ENCODE measurements around the gene REPIN1. TPM values are rescaled to one million over a fixed set of nuclear protein-coding genes. Genes with fewer than 3 reads are reported as not detected.

Gene REPIN1
- total and polyA plus RNA-seq, 4 donors = 38.4 to 135 (median 62.0) TPM

DNA sequence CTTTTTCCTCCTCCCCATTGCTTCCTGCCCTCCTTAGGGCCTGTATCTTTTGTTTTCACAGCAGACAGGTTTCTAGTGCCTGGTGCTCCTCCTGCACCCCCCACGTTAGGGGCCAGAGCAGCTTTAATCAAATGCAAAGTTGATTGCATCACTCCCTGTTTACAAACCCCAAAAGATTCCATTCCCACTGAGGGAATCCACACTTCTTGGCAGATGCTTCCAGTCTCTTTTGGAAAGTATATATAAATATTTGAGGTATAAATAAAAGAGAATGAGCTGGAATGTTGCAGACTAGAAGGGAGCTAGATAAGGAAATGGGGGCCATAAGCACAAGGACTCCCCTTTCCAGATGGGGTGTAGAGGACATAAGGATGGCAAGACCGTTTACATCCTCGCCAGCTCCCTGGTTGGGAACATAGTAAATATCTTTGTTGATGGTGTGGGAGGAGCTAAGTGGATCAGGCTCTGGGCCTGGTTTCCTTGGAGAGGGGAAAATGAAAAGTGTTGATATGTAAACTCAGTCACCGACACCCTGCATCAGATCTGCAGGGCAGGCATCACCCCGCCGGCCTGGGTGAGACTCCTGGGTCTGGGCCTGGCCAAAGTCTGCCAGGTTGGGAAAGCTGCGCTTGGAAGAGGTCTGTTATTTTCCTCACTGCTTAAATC, 33.4 kb upstream of the REPIN1 start:
- ATAC-seq (ENCODE audit: insufficient read depth, low FRiP score) (no peak), DNase-seq (peak; percentile 90 to 99 (median 99))
- Histone ChIP-seq H3K27ac (ENCODE audit: low read depth in 1 of 2, low read length in 1 of 2) (peak overlapping the region in 1 of 2 donors; percentile 23), H3K4me3 (no peak overlapping the region), H3K9me3 (ENCODE audit: control insufficient read depth in 4 of 4, insufficient read depth in 3 of 4, low read length in 3 of 4) (no peaks in the 10 kb centered on the region), H3K4me1 (ENCODE audit: control insufficient read depth in 5 of 5, insufficient read depth in 5 of 5, low read length in 5 of 5) (peaks cover 0 to 58% (median 24%) of the 10 kb centered on the region in 5 donors), H3K9ac (ENCODE audit: insufficient read depth in 1 of 2, low read length in 2 of 2) (peak overlapping the region; percentile 1 to 30), H3K27me3 (ENCODE audit: control insufficient read depth in 3 of 3, insufficient read depth in 3 of 3, low read length in 2 of 3) (no peaks in the 10 kb centered on the region), H3K36me3 (ENCODE audit: control insufficient read depth in 4 of 4, insufficient read depth in 4 of 4, low read length in 4 of 4) (peaks cover 0 to 33% (median 16%) of the 10 kb centered on the region in 4 donors)
- TF ChIP-seq, protein P1, sequence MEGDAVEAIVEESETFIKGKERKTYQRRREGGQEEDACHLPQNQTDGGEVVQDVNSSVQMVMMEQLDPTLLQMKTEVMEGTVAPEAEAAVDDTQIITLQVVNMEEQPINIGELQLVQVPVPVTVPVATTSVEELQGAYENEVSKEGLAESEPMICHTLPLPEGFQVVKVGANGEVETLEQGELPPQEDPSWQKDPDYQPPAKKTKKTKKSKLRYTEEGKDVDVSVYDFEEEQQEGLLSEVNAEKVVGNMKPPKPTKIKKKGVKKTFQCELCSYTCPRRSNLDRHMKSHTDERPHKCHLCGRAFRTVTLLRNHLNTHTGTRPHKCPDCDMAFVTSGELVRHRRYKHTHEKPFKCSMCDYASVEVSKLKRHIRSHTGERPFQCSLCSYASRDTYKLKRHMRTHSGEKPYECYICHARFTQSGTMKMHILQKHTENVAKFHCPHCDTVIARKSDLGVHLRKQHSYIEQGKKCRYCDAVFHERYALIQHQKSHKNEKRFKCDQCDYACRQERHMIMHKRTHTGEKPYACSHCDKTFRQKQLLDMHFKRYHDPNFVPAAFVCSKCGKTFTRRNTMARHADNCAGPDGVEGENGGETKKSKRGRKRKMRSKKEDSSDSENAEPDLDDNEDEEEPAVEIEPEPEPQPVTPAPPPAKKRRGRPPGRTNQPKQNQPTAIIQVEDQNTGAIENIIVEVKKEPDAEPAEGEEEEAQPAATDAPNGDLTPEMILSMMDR (IDR thresholded peaks at IDR 0.05; ENCODE audit: control extremely low read depth, extremely low read depth) = no peak
- 55 to 69% methylated on average over 7 of the region's 7 CpGs for WGBS, 2 donors

DNA sequence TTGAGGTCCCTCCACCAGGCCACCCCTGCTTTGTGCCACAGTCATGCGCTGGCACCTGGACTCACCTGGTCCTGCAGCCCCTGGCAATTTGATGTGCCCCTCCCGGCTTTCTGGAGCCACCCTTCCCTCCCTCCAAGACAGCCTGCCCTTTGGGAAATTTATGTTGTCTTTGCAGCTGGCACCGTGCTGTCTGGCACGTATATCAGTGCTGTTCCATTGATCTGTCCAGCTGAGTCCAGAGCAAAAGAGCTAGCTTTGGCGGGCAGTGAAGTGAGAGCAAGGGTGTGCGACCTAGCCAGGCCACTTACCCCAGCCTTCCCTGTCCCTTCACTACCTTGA, 32.9 kb upstream of the REPIN1 start:
- H3K36me3 ChIP-seq (ENCODE audit: control insufficient read depth in 4 of 4, insufficient read depth in 4 of 4, low read length in 4 of 4) = peaks cover 0 to 34% (median 16%) of the 10 kb centered on the region in 4 donors
- peak overlapping the region in 1 of 2 donors; percentile 23 for H3K27ac ChIP-seq (ENCODE audit: low read depth in 1 of 2, low read length in 1 of 2)
- no peak for ATAC-seq (ENCODE audit: insufficient read depth, low FRiP score)
- 77 to 89% methylated on average over 6 of the region's 6 CpGs for WGBS, 2 donors
- H3K4me3 ChIP-seq = no peak overlapping the region
- H3K9ac ChIP-seq (ENCODE audit: insufficient read depth in 1 of 2, low read length in 2 of 2) = peak overlapping the region; percentile 1 to 30
- peak in 1 of 3 donors; percentile 56 for DNase-seq
- H3K4me1 ChIP-seq (ENCODE audit: control insufficient read depth in 5 of 5, insufficient read depth in 5 of 5, low read length in 5 of 5) = peaks cover 0 to 59% (median 24%) of the 10 kb centered on the region in 5 donors
- no peaks in the 10 kb centered on the region for H3K9me3 ChIP-seq (ENCODE audit: control insufficient read depth in 4 of 4, insufficient read depth in 3 of 4, low read length in 3 of 4)
- TF ChIP-seq, protein P1 (IDR thresholded peaks at IDR 0.05; ENCODE audit: control extremely low read depth, extremely low read depth) = no peak
- H3K27me3 ChIP-seq (ENCODE audit: control insufficient read depth in 3 of 3, insufficient read depth in 3 of 3, low read length in 2 of 3) = no peaks in the 10 kb centered on the region

GRCh38 chr7:150336746-150337145, 31.9 kb upstream of the REPIN1 start:
- H3K9me3 ChIP-seq (ENCODE audit: control insufficient read depth in 4 of 4, insufficient read depth in 3 of 4, low read length in 3 of 4) = no peaks in the 10 kb centered on the region
- ATAC-seq (ENCODE audit: insufficient read depth, low FRiP score) = no peak
- H3K9ac ChIP-seq (ENCODE audit: insufficient read depth in 1 of 2, low read length in 2 of 2) = no peak overlapping the region
- peak overlapping the region in 1 of 2 donors; percentile 44 for H3K27ac ChIP-seq (ENCODE audit: low read depth in 1 of 2, low read length in 1 of 2)
- WGBS, 2 donors = 94 to 96% methylated on average over 14 of the region's 14 CpGs
- peaks cover 0 to 34% (median 16%) of the 10 kb centered on the region in 4 donors for H3K36me3 ChIP-seq (ENCODE audit: control insufficient read depth in 4 of 4, insufficient read depth in 4 of 4, low read length in 4 of 4)
- H3K27me3 ChIP-seq (ENCODE audit: control insufficient read depth in 3 of 3, insufficient read depth in 3 of 3, low read length in 2 of 3) = no peaks in the 10 kb centered on the region
- DNase-seq = no peak
- no peak overlapping the region for H3K4me3 ChIP-seq
- TF ChIP-seq, protein P1 (IDR thresholded peaks at IDR 0.05; ENCODE audit: control extremely low read depth, extremely low read depth) = no peak
- H3K4me1 ChIP-seq (ENCODE audit: control insufficient read depth in 5 of 5, insufficient read depth in 5 of 5, low read length in 5 of 5) = peaks cover 0 to 60% (median 24%) of the 10 kb centered on the region in 5 donors
